HUES48 (cell line): Measurements from ENCODE around the gene KCTD19.
A peak's percentile ranks its signal among the peaks of the same experiment; 100 is the strongest.

Experiments used
- H3K27ac ChIP-seq: one replicate; pipeline ENCODE4 v1.7.0; 2013; ENCODE audit warnings: low read depth, low read length, inconsistent platforms
- H3K27me3 ChIP-seq: 2 replicates; pipeline ENCODE4 v1.6.1; 2013; ENCODE audit warnings: mild to moderate bottlenecking, low read length; ENCODE audit not compliant: control insufficient read depth, insufficient read depth
- H3K36me3 ChIP-seq: 2 replicates; pipeline ENCODE4 v1.6.1; 2013; ENCODE audit warnings: low read length; ENCODE audit not compliant: control insufficient read depth, insufficient read depth
- H3K4me1 ChIP-seq: 2 replicates; pipeline ENCODE4 v1.6.1; 2013; ENCODE audit warnings: mild to moderate bottlenecking, low read length; ENCODE audit not compliant: control insufficient read depth, insufficient read depth
- H3K4me3 ChIP-seq: 2 replicates; pipeline ENCODE4 v1.5.1; 2013; ENCODE audit warnings: mild to moderate bottlenecking, low read depth, low read length
- H3K9ac ChIP-seq: 2 replicates; pipeline ENCODE4 v1.6.1; 2013; ENCODE audit warnings: mild to moderate bottlenecking, low read depth, low read length, moderate library complexity
- H3K9me3 ChIP-seq: 2 replicates; pipeline ENCODE4 v1.6.1; 2013; ENCODE audit warnings: low read length; ENCODE audit not compliant: control insufficient read depth, insufficient read depth

KCTD19 gene

DNA sequence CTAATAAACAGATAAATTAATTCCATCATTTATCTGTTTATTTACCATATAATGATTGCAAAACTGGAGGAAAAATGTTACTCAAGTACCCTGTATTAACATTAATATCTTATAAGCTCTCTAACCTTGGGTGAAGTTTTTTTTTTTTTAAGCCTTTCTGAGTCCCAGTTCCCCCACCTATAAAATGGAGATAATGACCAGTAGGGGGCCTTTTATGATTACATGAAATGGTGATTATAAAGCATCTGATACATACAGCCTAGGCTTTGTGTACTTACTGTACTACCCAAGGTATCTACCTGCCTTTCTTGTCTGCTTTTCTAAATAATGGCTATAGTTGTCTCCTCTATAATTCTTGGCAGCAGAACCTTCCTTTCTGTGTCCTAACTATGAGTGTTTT, 22.6 kb upstream of the KCTD19 start:
- H3K36me3 ChIP-seq: no peaks in the 10 kb centered on the region
- H3K9me3 ChIP-seq: no peaks in the 10 kb centered on the region
- no peak overlapping the region for H3K9ac ChIP-seq
- H3K27ac ChIP-seq: no peak overlapping the region
- no peak overlapping the region for H3K4me3 ChIP-seq
- H3K27me3 ChIP-seq: no peaks in the 10 kb centered on the region; the same call in 1 of the 2 replicates
- H3K4me1 ChIP-seq: no peaks in the 10 kb centered on the region

DNA sequence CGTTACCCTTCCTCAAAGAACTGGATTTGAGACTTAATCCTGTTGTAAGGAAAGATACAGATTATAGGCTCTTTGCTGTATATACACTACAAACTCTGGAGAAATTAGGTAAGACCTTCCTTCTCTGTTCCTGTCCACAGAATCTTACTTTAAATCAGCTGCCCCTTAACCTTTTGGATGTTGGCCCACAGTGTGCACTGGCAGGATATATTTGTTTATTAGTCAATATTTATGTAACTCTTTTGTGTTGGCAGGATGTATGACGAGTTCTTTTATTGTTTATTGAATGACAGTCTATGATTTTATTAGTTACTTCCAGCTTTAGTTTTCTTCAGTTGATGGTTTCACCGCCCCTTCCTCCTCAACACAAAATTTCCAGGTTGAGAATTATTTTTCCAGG, 19.8 kb upstream of the KCTD19 start:
- Histone ChIP-seq H3K27ac (no peak overlapping the region), H3K27me3 (no peaks in the 10 kb centered on the region; the same call in 1 of the 2 replicates), H3K9ac (no peak overlapping the region), H3K9me3 (no peaks in the 10 kb centered on the region), H3K4me1 (no peaks in the 10 kb centered on the region), H3K4me3 (no peak overlapping the region), H3K36me3 (no peaks in the 10 kb centered on the region)

DNA sequence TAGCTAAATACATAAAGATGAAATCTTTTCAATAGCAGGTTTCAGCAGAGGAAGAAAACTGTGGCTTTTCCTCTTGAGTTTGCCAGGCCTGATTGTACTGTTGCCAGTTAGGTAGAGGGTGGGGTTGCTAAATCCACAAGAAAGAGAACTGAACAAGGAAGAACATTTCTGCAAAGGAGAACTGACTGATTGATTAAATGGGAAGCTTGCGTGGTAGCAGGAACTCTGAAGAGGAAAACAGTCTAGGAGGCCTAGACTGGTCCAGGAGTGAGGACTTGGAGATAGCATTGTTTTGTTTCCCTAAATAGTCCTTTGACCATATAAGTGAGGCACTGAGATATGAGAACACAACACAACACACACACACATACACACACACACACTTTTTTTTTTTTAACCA, 18.9 kb upstream of the KCTD19 start:
- H3K27ac ChIP-seq: no peak overlapping the region
- H3K4me1 ChIP-seq: no peaks in the 10 kb centered on the region
- no peak overlapping the region for H3K9ac ChIP-seq
- no peaks in the 10 kb centered on the region for H3K9me3 ChIP-seq
- H3K27me3 ChIP-seq: no peaks in the 10 kb centered on the region; the same call in 1 of the 2 replicates
- H3K4me3 ChIP-seq: no peak overlapping the region
- H3K36me3 ChIP-seq: no peaks in the 10 kb centered on the region

DNA sequence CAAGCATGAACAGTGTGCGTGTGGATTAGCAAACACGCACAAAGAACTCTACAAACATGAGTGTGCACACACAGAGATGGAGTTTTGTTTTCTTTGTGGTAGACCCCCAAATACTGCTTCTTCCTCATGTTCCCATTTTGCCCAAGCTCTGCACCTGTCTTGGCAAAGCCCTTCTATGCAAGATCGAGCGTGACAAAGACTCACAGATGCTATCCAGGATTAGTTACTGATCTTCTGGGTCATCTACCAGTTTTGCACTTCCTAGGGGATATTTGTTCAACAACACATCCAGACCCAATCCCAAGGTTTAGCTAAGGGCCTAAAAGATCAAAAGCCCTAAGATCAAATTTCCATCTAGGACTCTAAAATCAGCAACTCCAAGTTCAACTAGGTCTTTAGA, 16.1 kb upstream of the KCTD19 start:
- Histone ChIP-seq H3K27me3 (no peaks in the 10 kb centered on the region), H3K4me1 (no peaks in the 10 kb centered on the region), H3K36me3 (no peaks in the 10 kb centered on the region), H3K27ac (no peak overlapping the region), H3K9me3 (no peaks in the 10 kb centered on the region), H3K4me3 (no peak overlapping the region), H3K9ac (no peak overlapping the region)

DNA sequence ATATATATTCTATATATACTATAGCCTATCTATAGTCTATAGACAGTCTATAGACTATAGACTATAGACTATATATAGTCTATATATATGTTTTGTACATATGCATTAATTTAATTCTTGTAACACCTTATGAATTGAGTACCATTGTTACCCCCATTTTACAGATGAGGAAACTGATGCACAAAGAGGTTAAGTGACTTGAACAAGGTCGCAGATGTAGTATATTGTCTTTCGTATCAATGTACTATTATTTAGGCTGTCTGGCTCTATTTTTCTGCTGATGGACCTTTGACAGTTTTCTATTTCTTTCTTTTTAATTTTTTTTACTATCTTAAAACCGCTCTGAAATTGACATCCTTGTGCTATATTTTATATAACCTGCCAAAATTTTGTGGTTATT, 14.7 kb upstream of the KCTD19 start:
- Histone ChIP-seq H3K36me3 (no peaks in the 10 kb centered on the region), H3K27ac (no peak overlapping the region), H3K9me3 (peaks cover 3% of the 10 kb centered on the region; the same call in 1 of the 2 replicates), H3K4me3 (no peak overlapping the region), H3K4me1 (no peaks in the 10 kb centered on the region), H3K9ac (no peak overlapping the region), H3K27me3 (no peaks in the 10 kb centered on the region)

DNA sequence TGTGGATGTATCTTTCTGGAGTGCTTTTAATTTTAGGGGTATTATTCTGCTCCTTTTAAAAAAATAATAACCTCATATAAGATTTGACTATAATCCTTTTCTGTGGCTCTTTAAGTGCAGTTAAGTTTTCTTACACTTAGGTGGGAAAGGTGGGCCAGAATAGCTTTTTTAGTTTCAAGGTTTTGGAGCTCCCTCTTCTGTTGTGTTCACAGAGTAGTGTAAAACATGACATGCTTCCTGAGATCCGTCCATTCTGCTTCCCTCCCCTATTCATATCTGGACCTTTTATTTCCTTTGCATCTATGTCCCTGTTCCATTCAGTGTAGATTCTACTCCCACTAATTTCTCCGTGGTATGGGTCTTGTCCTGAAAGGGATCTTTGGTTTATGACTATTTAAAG, 12.9 kb upstream of the KCTD19 start:
- H3K36me3 ChIP-seq: no peaks in the 10 kb centered on the region
- H3K27me3 ChIP-seq: no peaks in the 10 kb centered on the region
- H3K4me3 ChIP-seq: no peak overlapping the region
- no peaks in the 10 kb centered on the region for H3K4me1 ChIP-seq
- peaks cover 4% of the 10 kb centered on the region; the same call in 1 of the 2 replicates for H3K9me3 ChIP-seq
- H3K9ac ChIP-seq: no peak overlapping the region
- no peak overlapping the region for H3K27ac ChIP-seq

DNA sequence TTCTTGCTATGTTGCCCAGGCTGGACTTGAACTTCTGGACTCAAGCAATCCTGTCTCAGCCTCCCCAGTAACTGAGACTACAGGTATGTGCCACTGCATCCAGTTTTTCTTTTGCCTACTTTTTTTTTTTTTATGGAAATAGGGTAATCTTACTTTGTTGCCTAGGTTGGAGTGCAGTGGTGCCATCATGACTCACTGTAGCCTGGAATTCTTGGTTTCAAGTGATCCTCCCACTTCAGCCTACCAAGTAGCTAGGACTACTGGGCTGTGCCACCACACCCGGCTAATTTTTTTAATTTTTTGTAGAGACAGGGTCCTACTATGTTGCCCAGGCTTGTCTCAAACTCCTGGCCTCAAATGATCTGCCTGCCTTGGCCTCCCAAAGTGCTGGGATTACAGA, 10.1 kb upstream of the KCTD19 start:
- Histone ChIP-seq H3K27ac (no peak overlapping the region), H3K4me3 (no peak overlapping the region), H3K9me3 (peaks cover 4% of the 10 kb centered on the region; the same call in 1 of the 2 replicates)

DNA sequence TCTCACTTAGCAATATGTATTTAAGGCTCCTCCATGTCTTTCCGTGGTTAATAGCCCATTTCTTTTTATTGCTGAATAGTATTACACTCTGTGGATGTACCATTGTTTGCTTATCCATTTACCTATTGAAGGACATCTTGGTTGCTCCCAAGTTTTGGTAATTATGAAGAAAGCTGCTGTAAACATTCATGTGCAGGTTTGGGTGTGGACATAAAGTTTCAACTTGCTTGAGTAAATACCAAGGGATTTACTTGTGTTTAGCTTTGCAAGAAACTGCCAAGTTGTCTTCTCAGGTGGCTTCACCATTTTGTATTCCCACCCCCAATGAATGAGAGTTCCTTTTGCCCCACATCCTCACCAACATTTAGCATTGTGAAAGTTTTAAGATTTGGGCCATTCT, 9.6 kb upstream of the KCTD19 start:
- Histone ChIP-seq H3K27me3 (no peaks in the 10 kb centered on the region), H3K9ac (no peak overlapping the region), H3K4me3 (no peak overlapping the region), H3K27ac (no peak overlapping the region), H3K9me3 (peaks cover 4% of the 10 kb centered on the region; the same call in 1 of the 2 replicates), H3K4me1 (no peaks in the 10 kb centered on the region), H3K36me3 (no peaks in the 10 kb centered on the region)

More for the DNA sequence above, 10.1 kb upstream of the KCTD19 start:
- H3K4me1 ChIP-seq: no peaks in the 10 kb centered on the region
- H3K27me3 ChIP-seq: no peaks in the 10 kb centered on the region
- H3K9ac ChIP-seq: no peak overlapping the region
- no peaks in the 10 kb centered on the region for H3K36me3 ChIP-seq

DNA sequence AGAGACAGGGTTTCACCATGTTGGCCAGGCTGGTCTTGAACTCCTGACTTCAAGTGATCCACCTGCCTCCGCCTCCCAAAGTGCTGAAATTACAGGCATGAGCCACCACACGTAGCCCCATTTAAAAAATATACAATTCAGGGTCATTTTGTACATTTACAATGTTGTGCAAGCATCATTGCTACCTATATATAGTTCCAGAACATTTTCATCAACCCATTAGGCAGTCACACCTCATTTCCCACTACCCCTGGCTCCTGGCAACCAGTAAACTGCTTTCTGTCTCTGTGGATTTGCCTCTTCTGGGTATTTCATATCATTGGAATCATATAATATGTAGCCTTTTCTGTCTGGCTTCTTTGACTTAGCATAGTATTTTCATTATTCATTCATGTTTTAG, 6.8 kb upstream of the KCTD19 start:
- Histone ChIP-seq H3K36me3 (no peaks in the 10 kb centered on the region), H3K27me3 (no peaks in the 10 kb centered on the region), H3K9ac (no peak overlapping the region), H3K27ac (no peak overlapping the region), H3K9me3 (peaks cover 4% of the 10 kb centered on the region; the same call in 1 of the 2 replicates), H3K4me1 (no peaks in the 10 kb centered on the region), H3K4me3 (no peak overlapping the region)

DNA sequence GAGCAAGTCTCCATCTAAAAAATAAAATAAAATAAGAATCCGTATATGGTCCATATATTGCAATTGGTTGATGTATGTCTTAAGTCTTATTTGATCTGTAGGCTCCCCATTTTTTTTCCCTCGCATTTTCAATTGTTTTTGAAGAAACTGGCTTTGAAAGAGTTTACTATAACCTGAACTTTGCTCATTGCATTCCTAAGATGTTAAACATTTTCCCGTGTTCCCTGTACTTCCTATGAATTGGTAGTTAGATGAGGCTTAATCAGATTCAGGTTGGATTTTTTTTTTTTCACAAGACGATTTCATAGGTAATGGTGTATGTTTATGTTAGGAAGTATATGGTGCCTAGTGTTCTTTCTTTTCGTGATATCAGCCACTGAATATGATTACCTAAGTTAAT, 3.4 kb upstream of the KCTD19 start:
- H3K4me1 ChIP-seq: no peaks in the 10 kb centered on the region
- H3K4me3 ChIP-seq: no peak overlapping the region
- H3K36me3 ChIP-seq: no peaks in the 10 kb centered on the region
- H3K27ac ChIP-seq: no peak overlapping the region
- H3K27me3 ChIP-seq: peaks cover 4% of the 10 kb centered on the region
- H3K9me3 ChIP-seq: no peaks in the 10 kb centered on the region
- H3K9ac ChIP-seq: no peak overlapping the region

DNA sequence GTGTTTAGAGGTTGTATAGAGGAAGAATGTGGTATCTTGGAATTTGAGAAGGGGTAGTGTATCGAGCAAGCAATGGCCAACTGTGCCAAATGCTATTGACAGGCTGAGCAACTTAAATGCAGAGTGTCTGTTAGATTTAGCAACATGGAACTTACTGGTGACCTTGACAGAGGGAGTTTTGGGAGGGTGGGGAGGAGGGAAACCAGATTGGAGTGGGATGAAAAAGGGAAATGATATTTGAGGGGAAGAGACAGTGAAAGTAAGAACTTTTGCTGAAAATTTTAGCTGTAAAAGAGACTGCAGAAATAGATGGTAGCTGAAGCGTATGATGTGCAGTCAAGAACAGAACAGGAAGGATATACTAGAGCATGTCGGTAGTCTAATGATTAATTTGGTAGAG, 1.2 kb upstream of the KCTD19 start:
- no peak overlapping the region for H3K9ac ChIP-seq
- no peaks in the 10 kb centered on the region for H3K9me3 ChIP-seq
- no peaks in the 10 kb centered on the region for H3K36me3 ChIP-seq
- H3K4me1 ChIP-seq: no peaks in the 10 kb centered on the region
- H3K27me3 ChIP-seq: peaks cover 11% of the 10 kb centered on the region
- no peak overlapping the region for H3K27ac ChIP-seq
- no peak overlapping the region for H3K4me3 ChIP-seq

DNA sequence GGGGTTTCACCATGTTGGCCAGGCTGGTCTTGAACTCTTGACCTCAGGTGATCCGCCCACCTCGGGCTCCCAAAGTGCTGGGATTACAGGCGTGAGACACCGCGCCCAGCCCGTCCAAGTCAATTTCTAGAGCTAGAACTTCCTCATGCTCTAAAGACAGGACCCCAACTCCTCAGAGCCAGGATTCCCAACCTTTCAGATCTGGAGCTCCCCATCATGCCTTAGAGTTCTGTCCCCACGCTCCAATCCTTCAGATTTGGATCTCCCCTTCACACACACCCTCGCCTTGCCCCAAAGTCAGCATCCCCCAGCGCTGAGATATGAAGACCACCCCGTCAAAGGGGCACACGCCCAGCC, 448 bp downstream of the KCTD19 start:
- Histone ChIP-seq H3K4me3 (peak overlapping the region; percentile 66), H3K27ac (no peak overlapping the region), H3K9me3 (no peaks in the 10 kb centered on the region), H3K27me3 (peaks cover 11% of the 10 kb centered on the region), H3K4me1 (no peaks in the 10 kb centered on the region), H3K36me3 (no peaks in the 10 kb centered on the region), H3K9ac (no peak overlapping the region)
